Muscle of leg (tissue), 11 donors: Measurements from ENCODE around the gene DCLK3. TPM values are rescaled to one million over a fixed set of nuclear protein-coding genes. Genes with fewer than 3 reads are reported as not detected.
A peak's percentile ranks its signal among the peaks of the same experiment; 100 is the strongest.

ENCODE experiments used
- DNase-seq: peaks from one replicate; pipeline ENCODE4 v3.0.0; 2013
- H3K27ac ChIP-seq: one replicate; pipeline ENCODE4 v1.5.1; 2013; ENCODE audit warnings: mild to moderate bottlenecking, low read length, control low read depth
- H3K27me3 ChIP-seq: one replicate; pipeline ENCODE4 v1.6.1; 2013; ENCODE audit warnings: low read length; ENCODE audit not compliant: control insufficient read depth, insufficient read depth
- H3K36me3 ChIP-seq: one replicate; pipeline ENCODE4 v1.6.1; 2013; ENCODE audit warnings: low read length; ENCODE audit not compliant: control insufficient read depth, insufficient read depth
- H3K4me1 ChIP-seq: one replicate; pipeline ENCODE4 v1.6.1; 2013; ENCODE audit warnings: low read length; ENCODE audit not compliant: control insufficient read depth, insufficient read depth
- H3K4me3 ChIP-seq: one replicate; pipeline ENCODE4 v1.5.1; 2013; ENCODE audit warnings: low read length, control low read depth
- H3K9me3 ChIP-seq: replicated peaks from 2 replicates; pipeline ENCODE4 v1.6.1; 2013; ENCODE audit warnings: low read depth, low read length; ENCODE audit not compliant: control insufficient read depth
- WGBS: methylation state at CpG from one replicate; pipeline ENCODE4 v1.1.5; 2013; ENCODE audit warnings: missing lambda C conversion rate; ENCODE audit not compliant: insufficient coverage; 5-methylcytosine and 5-hydroxymethylcytosine counted together
- polyA plus RNA-seq, 8 donors: library from polyadenylated mRNA; unstranded; fragments of 120-200 nt; gene quantifications; one replicate each; pipeline versions ENCODE4 v1.2.1 to v1.2.3, GENCODE V29; 2013; ENCODE audit warnings: inconsistent platforms in 1 of 8, low replicate concordance in 1 of 8; ENCODE audit not compliant: insufficient read length in 8 of 8, insufficient read depth in 1 of 8
- total RNA-seq: library from RNA; stranded (reverse); fragments of 120-200 nt; gene quantifications from one replicate; pipeline ENCODE4 v1.2.4, GENCODE V29; 2013

The DCLK3 gene
- total and polyA plus RNA-seq, 9 donors = 1.4 to 2.8 (median 2.5) TPM

- Histone ChIP-seq H3K9me3 (no peaks in the 10 kb centered on the region), H3K36me3 (no peaks in the 10 kb centered on the region), H3K27me3 (no peaks in the 10 kb centered on the region), H3K4me1 (no peaks in the 10 kb centered on the region), H3K27ac (no peak overlapping the region), H3K4me3 (no peak overlapping the region)
- WGBS = 73% methylated on average over 1 of the region's 2 CpGs
- DNase-seq = no peak
Measured at GRCh38 chr3:36710606-36711005, 53.7 kb downstream of the DCLK3 start.

- WGBS = 75% methylated on average over 6 of the region's 6 CpGs
Measured at GRCh38 chr3:36709826-36710365, 54.5 kb downstream of the DCLK3 start.

GRCh38 chr3:36709281-36709680 lies 55.1 kb downstream of the DCLK3 start:
- H3K27me3 ChIP-seq = no peaks in the 10 kb centered on the region
- H3K4me3 ChIP-seq = no peak overlapping the region
- no peak overlapping the region for H3K27ac ChIP-seq
- no peaks in the 10 kb centered on the region for H3K36me3 ChIP-seq
- DNase-seq = no peak
- no peaks in the 10 kb centered on the region for H3K4me1 ChIP-seq
- 64% methylated on average over 4 of the region's 4 CpGs for WGBS
- H3K9me3 ChIP-seq = no peaks in the 10 kb centered on the region

More at GRCh38 chr3:36709826-36710365, 54.5 kb downstream of the DCLK3 start:
- Histone ChIP-seq H3K27me3 (no peaks in the 10 kb centered on the region), H3K36me3 (no peaks in the 10 kb centered on the region), H3K27ac (no peak overlapping the region), H3K9me3 (no peaks in the 10 kb centered on the region), H3K4me3 (no peak overlapping the region), H3K4me1 (no peaks in the 10 kb centered on the region)
- DNase-seq = no peak

GRCh38 chr3:36707623-36708409 lies 56.5 kb downstream of the DCLK3 start:
- Histone ChIP-seq H3K4me3 (no peak overlapping the region), H3K4me1 (no peaks in the 10 kb centered on the region), H3K27ac (no peak overlapping the region), H3K27me3 (no peaks in the 10 kb centered on the region), H3K36me3 (no peaks in the 10 kb centered on the region), H3K9me3 (no peaks in the 10 kb centered on the region)
- no peak for DNase-seq
- 50% methylated on average over 3 of the region's 6 CpGs for WGBS

DNA sequence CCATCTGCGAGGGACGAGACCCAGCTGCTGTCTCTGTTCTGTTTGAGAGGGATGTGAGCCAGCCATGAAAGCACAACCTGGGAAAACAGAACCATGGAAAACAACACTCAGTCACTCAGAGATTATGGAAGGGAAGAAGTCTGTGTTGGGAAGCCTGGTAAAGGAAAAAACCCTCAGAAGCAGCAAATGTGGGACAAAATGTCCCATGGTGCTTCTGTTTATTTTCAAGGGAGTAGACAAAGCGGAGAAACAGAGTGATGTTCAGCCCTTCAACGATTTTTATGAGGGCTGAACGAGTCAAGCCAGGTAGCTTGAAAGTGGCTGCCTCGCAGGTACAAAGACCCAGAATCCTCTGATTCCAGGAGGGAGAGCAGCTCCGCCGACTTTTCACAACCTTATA lies 59.3 kb downstream of the DCLK3 start:
- Histone ChIP-seq H3K4me3 (no peak overlapping the region), H3K4me1 (no peaks in the 10 kb centered on the region), H3K27ac (no peak overlapping the region), H3K27me3 (no peaks in the 10 kb centered on the region), H3K36me3 (no peaks in the 10 kb centered on the region), H3K9me3 (no peaks in the 10 kb centered on the region)
- DNase-seq = no peak
- WGBS = 70% methylated on average over 5 of the region's 8 CpGs

- 77% methylated on average over 2 of the region's 4 CpGs for WGBS
- H3K4me3 ChIP-seq = no peak overlapping the region
Measured at GRCh38 chr3:36704280-36704679, 60.1 kb downstream of the DCLK3 start.

GRCh38 chr3:36701249-36701572 lies 63.1 kb downstream of the DCLK3 start:
- H3K9me3 ChIP-seq = no peaks in the 10 kb centered on the region
- no peaks in the 10 kb centered on the region for H3K36me3 ChIP-seq
- WGBS = no CpG with 5 or more reads among the region's 2 CpGs
- peaks cover 3% of the 10 kb centered on the region for H3K4me1 ChIP-seq
- no peaks in the 10 kb centered on the region for H3K27me3 ChIP-seq
- no peak overlapping the region for H3K27ac ChIP-seq
- H3K4me3 ChIP-seq = no peak overlapping the region
- DNase-seq = no peak

More at GRCh38 chr3:36704280-36704679, 60.1 kb downstream of the DCLK3 start:
- H3K27me3 ChIP-seq = no peaks in the 10 kb centered on the region
- H3K4me1 ChIP-seq = no peaks in the 10 kb centered on the region
- no peaks in the 10 kb centered on the region for H3K9me3 ChIP-seq
- no peak for DNase-seq
- no peaks in the 10 kb centered on the region for H3K36me3 ChIP-seq
- H3K27ac ChIP-seq = no peak overlapping the region

- Histone ChIP-seq H3K27me3 (no peaks in the 10 kb centered on the region), H3K9me3 (no peaks in the 10 kb centered on the region), H3K27ac (no peak overlapping the region), H3K36me3 (no peaks in the 10 kb centered on the region), H3K4me1 (peaks cover 3% of the 10 kb centered on the region), H3K4me3 (no peak overlapping the region)
- 0% methylated on average over 1 of the region's 3 CpGs for WGBS
- DNase-seq = peak; percentile 81
Measured at GRCh38 chr3:36700537-36701248, 63.7 kb downstream of the DCLK3 start.

DNA sequence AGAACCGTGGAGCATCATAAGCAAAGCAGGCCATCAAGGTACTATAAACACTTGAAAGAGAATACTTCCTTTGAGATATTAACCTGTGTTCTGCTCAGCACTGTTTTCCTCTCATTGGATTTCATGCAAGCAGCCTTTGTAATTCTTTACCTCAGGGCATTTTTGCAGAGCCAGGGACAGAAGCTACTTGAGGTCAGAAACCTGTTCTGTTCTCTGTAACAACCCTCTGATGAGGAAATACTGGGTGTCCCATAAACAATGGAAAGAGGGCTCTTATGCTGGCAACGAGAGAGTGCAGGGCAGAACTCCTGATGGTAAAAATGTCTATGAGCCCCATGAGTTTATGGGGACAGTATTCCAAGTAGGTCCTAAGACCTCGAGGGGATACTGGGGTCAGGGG lies 66.0 kb downstream of the DCLK3 start:
- no peaks in the 10 kb centered on the region for H3K27me3 ChIP-seq
- H3K4me3 ChIP-seq = no peak overlapping the region
- no peaks in the 10 kb centered on the region for H3K36me3 ChIP-seq
- DNase-seq = no peak
- WGBS = 69% methylated on average over 3 of the region's 3 CpGs
- H3K27ac ChIP-seq = no peak overlapping the region
- H3K4me1 ChIP-seq = peaks cover 3% of the 10 kb centered on the region
- H3K9me3 ChIP-seq = no peaks in the 10 kb centered on the region

DNA sequence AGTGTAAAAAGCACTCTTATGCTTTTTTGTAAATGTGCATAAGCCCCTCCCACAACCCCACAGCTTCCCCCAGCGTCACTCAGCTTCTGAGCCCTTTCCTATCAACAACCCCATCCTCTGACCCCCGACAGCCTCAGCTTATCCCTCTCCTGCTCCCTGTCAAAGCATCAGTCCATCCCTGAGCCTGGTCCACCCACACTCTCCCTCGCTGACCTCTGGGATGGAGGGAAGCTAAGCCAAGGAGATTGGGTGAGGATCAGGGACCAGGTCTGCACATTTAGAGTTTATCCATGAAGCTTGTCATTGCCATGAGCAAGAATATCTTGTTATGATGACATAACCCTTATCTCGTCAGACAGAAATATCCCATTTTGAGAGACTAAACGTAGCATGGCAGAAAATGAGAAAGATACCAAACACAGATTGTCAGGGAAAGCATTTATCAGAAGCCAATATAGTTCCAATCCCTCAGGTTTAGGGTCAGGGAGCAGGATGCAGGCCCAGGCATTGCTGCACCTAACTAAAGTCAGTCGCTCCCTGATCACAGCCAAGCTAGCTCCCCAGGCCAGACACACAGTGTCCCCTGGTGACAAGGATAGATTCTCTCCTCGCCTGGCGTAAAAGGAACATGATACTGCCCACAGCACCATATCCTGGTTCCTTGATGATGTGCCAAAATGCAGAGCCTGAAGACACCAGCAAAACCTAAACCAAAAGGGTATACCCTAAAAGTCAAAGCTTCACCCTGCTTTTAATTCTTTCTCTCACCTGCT lies 66.9 kb downstream of the DCLK3 start:
- H3K36me3 ChIP-seq = no peaks in the 10 kb centered on the region
- peaks cover 3% of the 10 kb centered on the region for H3K4me1 ChIP-seq
- no peaks in the 10 kb centered on the region for H3K9me3 ChIP-seq
- H3K27me3 ChIP-seq = no peaks in the 10 kb centered on the region
- WGBS = 82% methylated on average over 6 of the region's 8 CpGs
- peak; percentile 27 for DNase-seq
- H3K4me3 ChIP-seq = no peak overlapping the region
- no peak overlapping the region for H3K27ac ChIP-seq
